ENCODE results near the gene RNF166. TPM values are rescaled to one million over a fixed set of nuclear protein-coding genes. Genes with fewer than 3 reads are reported as not detected.

Gene RNF166
- total and polyA plus RNA-seq, 2 of the 13 experiments (the other 11 are each of a cell fraction or from before 2014, with no cell fraction given) = 21.4 to 23.0 TPM

- TF ChIP-seq IKZF1 (IDR thresholded peaks at IDR 0.05) (no peak), TFDP2 (CRISPR knock-in tag; IDR thresholded peaks at IDR 0.05) (no peak), RAD21 (CRISPR knock-in tag; IDR thresholded peaks at IDR 0.05) (peak; percentile 84), RCOR2 (CRISPR knock-in tag; IDR thresholded peaks at IDR 0.05) (no peak), SMAD9 (CRISPR knock-in tag; IDR thresholded peaks at IDR 0.05) (no peak), KDM4B (CRISPR knock-in tag; IDR thresholded peaks at IDR 0.05) (no peak), CENPX (CRISPR knock-in tag; IDR thresholded peaks at IDR 0.05) (no peak), KAT2B (IDR thresholded peaks at IDR 0.05; ENCODE audit: borderline replicate concordance, low read depth, low read length) (no peak), ZNF343 (CRISPR knock-in tag; IDR thresholded peaks at IDR 0.05) (no peak), CHD2 (IDR thresholded peaks at IDR 0.05; ENCODE audit: low read depth, low read length) (no peak), NAIF1 (CRISPR knock-in tag; IDR thresholded peaks at IDR 0.05; ENCODE audit: borderline replicate concordance) (no peak), PREB (CRISPR knock-in tag; IDR thresholded peaks at IDR 0.05) (no peak), JARID2 (CRISPR knock-in tag; IDR thresholded peaks at IDR 0.05; ENCODE audit: insufficient replicate concordance) (no peak), TEAD2 (CRISPR knock-in tag; IDR thresholded peaks at IDR 0.05) (no peak), ZNF749 (CRISPR knock-in tag; IDR thresholded peaks at IDR 0.05; ENCODE audit: borderline replicate concordance) (no peak), SATB2 (CRISPR knock-in tag; IDR thresholded peaks at IDR 0.05) (no peak), SOX5 (CRISPR knock-in tag; IDR thresholded peaks at IDR 0.05; ENCODE audit: borderline replicate concordance) (no peak)
- TF ChIP-seq, protein P1, sequence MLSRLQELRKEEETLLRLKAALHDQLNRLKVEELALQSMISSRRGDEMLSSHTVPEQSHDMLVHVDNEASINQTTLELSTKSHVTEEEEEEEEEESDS (CRISPR knock-in tag; IDR thresholded peaks at IDR 0.05; ENCODE audit: borderline replicate concordance) = no peak
- TF ChIP-seq, protein P2, sequence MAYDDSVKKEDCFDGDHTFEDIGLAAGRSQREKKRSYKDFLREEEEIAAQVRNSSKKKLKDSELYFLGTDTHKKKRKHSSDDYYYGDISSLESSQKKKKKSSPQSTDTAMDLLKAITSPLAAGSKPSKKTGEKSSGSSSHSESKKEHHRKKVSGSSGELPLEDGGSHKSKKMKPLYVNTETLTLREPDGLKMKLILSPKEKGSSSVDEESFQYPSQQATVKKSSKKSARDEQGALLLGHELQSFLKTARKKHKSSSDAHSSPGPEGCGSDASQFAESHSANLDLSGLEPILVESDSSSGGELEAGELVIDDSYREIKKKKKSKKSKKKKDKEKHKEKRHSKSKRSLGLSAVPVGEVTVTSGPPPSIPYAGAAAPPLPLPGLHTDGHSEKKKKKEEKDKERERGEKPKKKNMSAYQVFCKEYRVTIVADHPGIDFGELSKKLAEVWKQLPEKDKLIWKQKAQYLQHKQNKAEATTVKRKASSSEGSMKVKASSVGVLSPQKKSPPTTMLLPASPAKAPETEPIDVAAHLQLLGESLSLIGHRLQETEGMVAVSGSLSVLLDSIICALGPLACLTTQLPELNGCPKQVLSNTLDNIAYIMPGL (CRISPR knock-in tag; IDR thresholded peaks at IDR 0.05; ENCODE audit: borderline replicate concordance in 1 of 2, low read depth in 1 of 2) = 0 out of 4 replicates have a peak, but pooled peaks of 1 of the 2 experiments have one; percentile 30
- TF ChIP-seq, protein P3, sequence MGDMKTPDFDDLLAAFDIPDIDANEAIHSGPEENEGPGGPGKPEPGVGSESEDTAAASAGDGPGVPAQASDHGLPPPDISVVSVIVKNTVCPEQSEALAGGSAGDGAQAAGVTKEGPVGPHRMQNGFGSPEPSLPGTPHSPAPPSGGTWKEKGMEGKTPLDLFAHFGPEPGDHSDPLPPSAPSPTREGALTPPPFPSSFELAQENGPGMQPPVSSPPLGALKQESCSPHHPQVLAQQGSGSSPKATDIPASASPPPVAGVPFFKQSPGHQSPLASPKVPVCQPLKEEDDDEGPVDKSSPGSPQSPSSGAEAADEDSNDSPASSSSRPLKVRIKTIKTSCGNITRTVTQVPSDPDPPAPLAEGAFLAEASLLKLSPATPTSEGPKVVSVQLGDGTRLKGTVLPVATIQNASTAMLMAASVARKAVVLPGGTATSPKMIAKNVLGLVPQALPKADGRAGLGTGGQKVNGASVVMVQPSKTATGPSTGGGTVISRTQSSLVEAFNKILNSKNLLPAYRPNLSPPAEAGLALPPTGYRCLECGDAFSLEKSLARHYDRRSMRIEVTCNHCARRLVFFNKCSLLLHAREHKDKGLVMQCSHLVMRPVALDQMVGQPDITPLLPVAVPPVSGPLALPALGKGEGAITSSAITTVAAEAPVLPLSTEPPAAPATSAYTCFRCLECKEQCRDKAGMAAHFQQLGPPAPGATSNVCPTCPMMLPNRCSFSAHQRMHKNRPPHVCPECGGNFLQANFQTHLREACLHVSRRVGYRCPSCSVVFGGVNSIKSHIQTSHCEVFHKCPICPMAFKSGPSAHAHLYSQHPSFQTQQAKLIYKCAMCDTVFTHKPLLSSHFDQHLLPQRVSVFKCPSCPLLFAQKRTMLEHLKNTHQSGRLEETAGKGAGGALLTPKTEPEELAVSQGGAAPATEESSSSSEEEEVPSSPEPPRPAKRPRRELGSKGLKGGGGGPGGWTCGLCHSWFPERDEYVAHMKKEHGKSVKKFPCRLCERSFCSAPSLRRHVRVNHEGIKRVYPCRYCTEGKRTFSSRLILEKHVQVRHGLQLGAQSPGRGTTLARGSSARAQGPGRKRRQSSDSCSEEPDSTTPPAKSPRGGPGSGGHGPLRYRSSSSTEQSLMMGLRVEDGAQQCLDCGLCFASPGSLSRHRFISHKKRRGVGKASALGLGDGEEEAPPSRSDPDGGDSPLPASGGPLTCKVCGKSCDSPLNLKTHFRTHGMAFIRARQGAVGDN (CRISPR knock-in tag; IDR thresholded peaks at IDR 0.05) = peak; percentile 58
Observed at GRCh38 chr16:88743693-88744576, 37.7 kb upstream of the RNF166 start (continued).
